Lower leg skin (tissue), 4 donors: ENCODE results near the gene ENO4. TPM values are rescaled to one million over a fixed set of nuclear protein-coding genes. Genes with fewer than 3 reads are reported as not detected.

ENCODE experiments used
- DNase-seq, 2 donors: peaks; one replicate each; pipeline ENCODE4 v3.0.0-alpha.2; 2019; ENCODE audit warnings: low spot score in 2 of 2
- H3K4me3 ChIP-seq: fragments of 200-600 bp; sonication (generic); 2 replicates; pipeline ENCODE4 v1.5.1; 2017; ENCODE audit warnings: mild to moderate bottlenecking, low read depth; ENCODE audit not compliant: poor library complexity, severe bottlenecking
- CTCF ChIP-seq, 3 donors: fragments of 450-650 bp; IDR thresholded peaks; one replicate each; pipeline ENCODE4 v1.5.1; 2016; ENCODE audit warnings: antibody characterized with exemption in 3 of 3, mild to moderate bottlenecking in 3 of 3, moderate library complexity in 2 of 3
- POLR2A ChIP-seq, 2 donors: fragments of 450-650 bp; IDR thresholded peaks; one replicate each; pipeline ENCODE4 v1.6.1; 2016 to 2017; ENCODE audit warnings: antibody characterized with exemption in 2 of 2, mild to moderate bottlenecking in 1 of 2, moderate library complexity in 1 of 2
- WGBS, 2 donors: methylation state at CpG; one replicate each; pipeline ENCODE4 v1.1.5; 2018; 5-methylcytosine and 5-hydroxymethylcytosine counted together
- intact Hi-C: fragments of 100-400 bp; cut with DNase I; formaldehyde crosslinking; loops from one replicate; pipeline ENCODE4 v1.15.0; 2023; ENCODE audit warnings: low total_unique reads
- total RNA-seq, 4 donors: library from RNA; depleted of rRNA; stranded (reverse); fragments of >200 nt; gene quantifications; one replicate each; pipeline ENCODE4 v1.1.0, GENCODE V29; 2016

The ENO4 gene
- total RNA-seq, 4 donors from 2014 or later: 0.06 to 4.4 TPM; not detected in 2

- H3K4me3 ChIP-seq: no peak overlapping the region
- intact Hi-C loops: no loop called here
- WGBS, 2 donors: 80 to 94% methylated on average over 2 of the region's 2 CpGs
- TF ChIP-seq CTCF (IDR thresholded peaks at IDR 0.05) (no peak), POLR2A (IDR thresholded peaks at IDR 0.05) (no peak)
- no peak for DNase-seq
These were observed 26.6 kb downstream of the ENO4 start for GRCh38 chr10:116875897-116876296.

GRCh38 chr10:116877391-116877790, 28.1 kb downstream of the ENO4 start:
- no peak for DNase-seq
- 60 to 69% methylated on average over 3 of the region's 3 CpGs for WGBS, 2 donors
- H3K4me3 ChIP-seq: no peak overlapping the region
- no peak for TF ChIP-seq POLR2A (IDR thresholded peaks at IDR 0.05)
- no peak for TF ChIP-seq CTCF (IDR thresholded peaks at IDR 0.05)
- intact Hi-C loops: no loop called here

DNA sequence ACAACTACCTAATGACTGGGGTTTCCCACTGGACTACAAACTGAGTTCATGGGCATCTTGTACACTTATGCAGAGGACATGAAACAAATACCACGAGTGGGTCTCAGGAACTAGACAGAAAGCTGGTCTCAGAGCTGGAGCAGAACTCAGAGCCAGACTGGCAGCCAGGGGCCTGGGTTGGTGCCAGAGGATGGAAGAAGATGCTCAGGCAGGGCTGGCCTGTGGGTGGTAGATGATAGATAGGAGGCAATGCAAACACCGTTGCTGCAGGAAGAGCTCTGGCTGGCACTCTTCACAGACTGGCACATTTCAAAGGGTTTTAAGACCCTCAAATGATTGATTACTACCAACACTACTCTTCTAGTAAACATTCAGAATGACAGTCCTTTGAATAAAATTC, 28.8 kb downstream of the ENO4 start:
- no peak for DNase-seq
- no peak overlapping the region for H3K4me3 ChIP-seq
- intact Hi-C loops: no loop called here
- TF ChIP-seq CTCF (IDR thresholded peaks at IDR 0.05): no peak
- no peak for TF ChIP-seq POLR2A (IDR thresholded peaks at IDR 0.05)
- WGBS, 2 donors: 47 to 71% methylated on average over 2 of the region's 2 CpGs

GRCh38 chr10:116879817-116880216, 30.5 kb downstream of the ENO4 start:
- no peak for TF ChIP-seq POLR2A (IDR thresholded peaks at IDR 0.05)
- TF ChIP-seq CTCF (IDR thresholded peaks at IDR 0.05): no peak
- intact Hi-C loops: no loop called here
- H3K4me3 ChIP-seq: no peak overlapping the region
- DNase-seq: no peak
- WGBS, 2 donors: 79 to 86% methylated on average over 7 of the region's 7 CpGs

- WGBS, 2 donors: 50 to 51% methylated on average over 10 of the region's 10 CpGs
- no peak for TF ChIP-seq POLR2A (IDR thresholded peaks at IDR 0.05)
- TF ChIP-seq CTCF (IDR thresholded peaks at IDR 0.05): no peak
These were observed 31.6 kb downstream of the ENO4 start for GRCh38 chr10:116880716-116881482.

GRCh38 chr10:116882639-116883038, 33.3 kb downstream of the ENO4 start:
- no peak for TF ChIP-seq POLR2A (IDR thresholded peaks at IDR 0.05)
- TF ChIP-seq CTCF (IDR thresholded peaks at IDR 0.05): no peak
- intact Hi-C loops: no loop called here
- WGBS, 2 donors: 83 to 86% methylated on average over 2 of the region's 2 CpGs
- H3K4me3 ChIP-seq: no peak overlapping the region
- DNase-seq: no peak

More at GRCh38 chr10:116880716-116881482, 31.6 kb downstream of the ENO4 start:
- intact Hi-C loops: no loop called here
- DNase-seq: no peak
- H3K4me3 ChIP-seq: no peak overlapping the region
